ENCODE results near the gene MIEF1.

The MIEF1 gene

DNA sequence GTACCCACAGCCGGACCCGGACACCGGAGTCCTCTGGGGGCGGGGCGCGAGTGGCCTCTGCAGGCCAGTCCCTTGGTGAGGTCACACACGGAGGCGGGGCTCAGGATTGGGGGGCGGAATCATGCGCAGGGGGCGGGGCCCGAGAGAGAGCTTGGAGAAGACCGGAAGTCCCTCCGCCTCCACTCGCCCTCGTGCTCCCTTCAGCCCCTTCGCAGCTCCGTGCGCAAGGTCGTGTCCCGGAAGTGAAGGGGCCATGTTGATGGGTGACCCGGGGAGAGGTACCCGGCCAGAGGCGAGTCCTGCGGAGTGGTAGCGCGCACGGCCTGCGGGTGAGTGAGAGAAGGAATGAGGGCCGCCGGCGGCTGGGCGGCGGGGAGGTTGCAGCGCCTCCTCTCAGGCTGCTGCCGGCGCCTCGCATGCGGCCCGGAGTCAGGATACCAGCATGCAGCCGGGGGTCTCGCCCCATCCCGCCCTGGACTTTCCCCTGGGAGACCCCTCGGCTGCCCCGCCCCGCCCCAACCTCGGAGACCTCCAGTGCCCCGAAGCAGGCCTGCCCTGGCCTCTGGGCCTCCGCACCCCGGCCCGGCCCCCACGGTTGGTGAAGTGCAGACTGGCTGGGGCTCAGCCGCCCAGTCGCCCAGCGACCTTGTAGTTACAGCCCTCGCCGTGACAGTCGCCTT, at the start of gene MIEF1:
MIEF1 (plus strand) TSS at position 182 of the 680 bp plus-strand sequence. CDS start 9,005 bp downstream, outside the sequence.
- peak; percentile 95 for DNase-seq

GRCh38 chr22:39452740-39453040, 49.4 kb upstream of the MIEF1 start:
- DNase-seq, result no peak

DNA sequence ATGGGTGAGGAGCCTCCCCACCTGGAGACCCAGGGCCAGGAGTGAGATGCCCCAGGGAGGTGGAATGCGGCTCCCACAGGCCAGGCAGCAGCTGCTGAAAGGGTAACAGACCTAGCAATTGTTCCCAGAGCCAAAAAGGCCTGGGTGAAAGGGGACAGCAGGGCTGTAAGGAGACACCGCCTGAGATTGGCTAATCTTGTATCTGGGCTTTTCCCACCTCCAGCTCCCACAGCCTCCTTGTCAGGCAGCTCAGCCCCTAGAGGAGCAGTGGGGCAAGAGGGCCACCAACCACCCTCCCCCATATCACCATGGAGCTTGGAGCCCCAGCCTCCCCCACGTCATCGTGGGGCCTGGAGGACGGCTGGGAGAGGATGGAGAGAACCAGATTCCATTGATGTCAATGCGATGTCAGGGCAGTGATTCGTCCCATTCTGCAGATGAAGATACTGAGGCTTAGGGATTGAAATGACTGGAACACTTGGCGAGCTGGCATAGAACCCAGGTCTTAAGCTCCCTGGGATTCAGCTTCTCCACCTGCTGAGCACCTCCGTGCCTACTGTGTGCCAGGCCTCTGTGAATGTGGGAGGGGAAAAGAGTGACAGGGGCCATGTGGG, 48.2 kb upstream of the MIEF1 start:
- DNase-seq, result no peak

DNA sequence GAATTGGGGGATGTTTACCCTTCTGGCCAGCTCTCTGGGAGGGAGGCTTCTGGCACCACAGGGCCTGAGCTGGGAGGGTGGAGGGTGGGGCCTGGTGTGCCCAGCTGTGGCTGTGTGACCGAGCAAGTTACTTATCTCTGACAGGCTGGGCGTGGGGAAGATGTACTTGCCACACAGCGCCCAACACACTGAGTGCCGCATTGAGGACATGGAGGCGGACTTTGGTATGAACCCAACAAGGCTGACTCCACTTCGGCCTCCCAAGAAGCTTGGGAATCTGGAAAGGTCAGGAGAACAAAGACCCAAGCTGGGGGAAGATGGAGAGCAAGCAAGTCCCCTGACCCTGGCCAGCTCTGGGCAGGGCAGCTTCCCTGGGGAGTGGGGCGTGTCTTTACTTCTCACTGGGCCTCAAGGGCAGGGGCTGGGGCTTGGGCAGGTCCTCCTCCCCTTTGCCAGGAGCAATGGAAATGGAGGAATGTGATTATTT, 47.7 kb upstream of the MIEF1 start:
- DNase-seq, result no peak

DNA sequence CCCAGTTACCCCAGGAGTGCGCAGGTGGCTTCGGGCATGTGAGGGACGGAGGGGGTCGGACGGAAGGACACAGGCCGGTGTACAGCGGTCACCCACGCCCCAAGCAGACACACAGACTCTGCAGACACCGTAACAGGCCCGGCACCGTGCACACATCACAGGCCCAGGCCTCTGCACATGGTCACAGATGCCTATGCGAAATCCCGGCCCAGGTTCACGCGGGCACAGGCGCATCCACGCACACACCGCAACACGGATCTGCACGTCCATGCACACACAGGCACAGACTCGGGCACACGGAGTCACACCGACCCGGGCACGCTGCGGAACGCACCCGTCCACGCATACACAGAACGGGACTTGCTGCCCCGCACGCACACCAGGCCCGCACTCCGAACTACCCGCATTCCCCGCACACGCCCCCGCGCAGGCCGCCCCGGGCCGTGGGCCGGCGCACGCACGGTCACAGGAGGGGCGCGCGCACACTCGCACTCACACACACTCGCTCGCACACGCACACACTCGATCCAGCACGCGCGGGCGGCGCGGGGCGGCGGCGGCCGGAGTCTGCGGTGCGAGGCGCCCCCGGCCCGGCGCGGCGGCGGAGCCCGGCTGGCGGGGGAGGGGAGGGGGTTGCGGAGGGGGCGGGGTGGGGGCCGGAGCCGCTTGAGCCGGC, 45.4 kb upstream of the MIEF1 start, which contains the start of gene MGAT3:
MGAT3 (plus strand) TSS at position 491 of the 676 bp plus-strand sequence. CDS start 30,336 bp downstream, outside the sequence.
- DNase-seq, result no peak

GRCh38 chr22:39457198-39457555, 44.9 kb upstream of the MIEF1 start:
- DNase-seq, result no peak

GRCh38 chr22:39457556-39458443, 44.3 kb upstream of the MIEF1 start:
- no peak for DNase-seq

DNA sequence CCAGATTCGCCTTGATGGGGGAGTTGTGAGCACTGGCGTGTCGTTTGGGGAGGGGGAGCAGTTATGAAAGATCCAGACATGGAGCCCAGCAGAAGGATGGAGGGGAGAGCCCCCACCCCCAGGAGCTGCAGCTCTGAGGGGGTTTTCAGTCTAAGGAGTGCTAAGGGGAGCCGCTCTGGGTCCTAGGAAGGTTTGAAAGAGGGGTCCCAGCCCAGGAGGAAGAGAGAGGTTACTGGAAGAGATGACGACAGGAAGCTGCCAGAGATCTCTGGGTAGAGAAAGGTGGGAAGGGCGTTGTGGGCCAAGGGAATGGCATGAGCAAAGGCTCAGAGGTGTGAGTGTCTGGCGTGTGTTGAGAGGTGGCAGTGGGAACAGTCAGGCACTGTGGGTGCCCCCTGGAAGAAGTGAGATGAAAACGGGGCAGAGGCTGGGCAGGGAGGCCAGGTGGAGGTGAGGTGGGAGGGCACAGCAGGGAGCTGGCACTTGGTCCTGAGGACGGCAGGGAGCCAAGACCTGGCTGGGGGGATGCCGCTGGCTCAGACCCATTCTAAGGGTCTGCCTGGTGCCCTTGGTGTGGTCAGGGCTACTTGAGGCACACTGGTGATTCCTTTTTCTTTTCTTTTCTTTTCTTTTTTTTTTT, 43.5 kb upstream of the MIEF1 start:
- DNase-seq, result no peak

GRCh38 chr22:39459681-39460080, 42.4 kb upstream of the MIEF1 start:
- DNase-seq, result no peak

- DNase-seq, result no peak
These were observed 39.5 kb upstream of the MIEF1 start for GRCh38 chr22:39462443-39463221.

DNA sequence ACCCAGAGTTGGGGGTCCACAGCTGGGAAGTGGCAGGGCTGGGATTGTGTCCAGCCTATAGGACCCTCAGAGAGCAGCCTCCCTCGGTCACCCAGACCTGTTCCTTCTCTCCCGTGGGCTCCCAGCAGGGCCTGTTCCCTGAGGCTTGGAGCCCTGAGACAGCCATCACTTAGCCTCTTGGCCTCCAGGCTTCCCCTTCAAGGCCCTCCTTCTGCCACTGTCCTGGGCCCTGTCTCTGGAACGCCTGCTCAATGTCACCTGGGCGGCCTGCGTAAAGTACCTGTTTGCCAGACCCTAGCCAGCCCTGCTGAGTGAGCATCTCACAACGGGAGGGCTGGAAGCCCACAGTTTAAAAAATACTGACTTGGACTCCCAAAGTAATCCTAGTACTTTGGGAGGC, 38.8 kb upstream of the MIEF1 start:
- DNase-seq, result no peak

DNA sequence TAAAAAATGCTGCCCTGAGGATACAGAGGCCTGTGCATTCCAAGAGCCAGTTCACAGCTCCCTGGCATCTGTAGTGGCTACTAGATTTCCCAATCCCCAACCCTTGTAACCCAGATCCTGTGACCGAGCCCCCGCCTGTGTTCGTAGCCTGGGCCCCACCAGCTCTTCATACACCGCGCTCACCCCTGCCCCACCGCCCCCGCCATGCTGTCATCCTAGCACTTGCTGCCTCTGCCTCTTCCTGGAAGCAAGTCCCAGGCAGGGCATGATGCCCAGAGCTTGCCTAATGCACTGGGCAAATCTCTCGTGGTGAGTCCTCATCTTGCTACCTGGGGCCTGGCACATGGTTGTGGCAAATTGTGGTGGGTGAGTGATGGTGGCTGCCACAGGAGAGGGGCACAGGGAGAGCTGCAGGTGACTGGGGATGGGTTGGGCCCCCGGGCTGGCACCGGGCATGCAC, 38.1 kb upstream of the MIEF1 start:
- no peak for DNase-seq

GRCh38 chr22:39466228-39467006, 35.7 kb upstream of the MIEF1 start:
- DNase-seq, result no peak

- no peak for DNase-seq
These were observed 34.6 kb upstream of the MIEF1 start for GRCh38 chr22:39467390-39467895.

- DNase-seq, result no peak
These were observed 33.4 kb upstream of the MIEF1 start for GRCh38 chr22:39468487-39469325.

DNA sequence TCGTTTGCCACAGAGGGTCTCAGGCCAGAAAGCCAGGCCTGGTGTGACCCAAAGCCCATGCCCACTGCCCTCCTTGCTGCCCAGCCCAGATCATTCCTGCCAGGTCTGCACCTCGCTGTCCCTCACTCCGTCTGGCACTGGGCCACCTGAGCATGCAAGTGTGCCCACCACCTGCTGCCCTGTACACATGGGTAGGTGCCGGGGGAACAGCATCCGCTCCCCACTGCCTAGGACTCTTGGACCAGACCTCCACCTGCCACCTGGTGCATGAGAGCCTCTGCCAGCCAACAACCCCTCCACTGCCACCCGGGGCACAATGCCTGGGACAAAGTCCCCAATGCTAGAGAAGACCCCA, 32.8 kb upstream of the MIEF1 start:
- DNase-seq, result no peak

DNA sequence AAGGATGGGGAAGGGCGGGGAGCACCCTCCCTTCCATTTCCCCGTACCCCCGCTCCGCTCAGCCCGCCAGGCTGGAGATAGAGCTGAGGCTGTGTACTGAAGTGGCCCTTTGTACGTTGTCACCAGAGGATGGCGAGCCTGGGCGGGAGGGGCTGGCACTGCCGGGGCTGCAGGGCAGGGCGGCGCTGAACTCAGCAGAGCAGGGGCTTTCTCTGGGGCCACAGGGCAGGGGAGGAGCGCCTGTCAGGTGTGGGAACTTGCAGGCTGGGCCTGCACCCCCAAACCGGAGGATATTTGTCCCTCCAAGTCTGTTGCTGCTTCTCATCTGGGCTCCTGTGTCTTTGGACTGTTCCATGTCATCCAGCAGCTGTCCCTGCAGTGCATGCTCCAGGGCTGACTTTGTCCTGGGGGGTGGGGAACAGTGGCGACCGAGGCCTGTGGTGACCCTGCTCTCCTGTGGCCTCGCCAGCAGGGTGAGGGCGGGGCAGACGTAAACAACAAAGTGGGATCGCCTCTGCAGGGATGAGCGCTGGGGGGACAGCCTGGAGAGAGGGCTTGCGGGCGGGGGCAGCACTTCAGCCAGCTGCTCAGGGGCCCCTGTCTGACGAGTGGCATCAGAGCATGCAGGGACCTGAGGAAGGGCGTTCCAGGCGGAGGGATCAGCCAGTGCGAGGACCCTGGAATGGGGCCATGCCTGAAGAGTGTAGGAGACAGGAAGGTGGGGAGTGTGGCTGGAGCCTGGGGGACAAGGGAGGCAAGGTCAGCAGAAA, 32.2 kb upstream of the MIEF1 start:
- no peak for DNase-seq

- no peak for DNase-seq
These were observed 31.4 kb upstream of the MIEF1 start for GRCh38 chr22:39470451-39471291.

Data from amniotic stem cell (primary cell).